Stimulated activated CD8-positive, alpha-beta memory T cell treated with anti-CD3 and anti-CD28 coated beads, Interleukin-12 subunit alpha, Interleukin-12 subunit beta, amount 100 ng/mL, for 24 hours (primary cell): ENCODE results near the gene SLC22A7.

Experiments
- DNase-seq: peaks from one replicate; pipeline ENCODE4 v3.0.0-alpha.2; 2020; ENCODE audit errors: extremely low read depth

SLC22A7 gene

DNA sequence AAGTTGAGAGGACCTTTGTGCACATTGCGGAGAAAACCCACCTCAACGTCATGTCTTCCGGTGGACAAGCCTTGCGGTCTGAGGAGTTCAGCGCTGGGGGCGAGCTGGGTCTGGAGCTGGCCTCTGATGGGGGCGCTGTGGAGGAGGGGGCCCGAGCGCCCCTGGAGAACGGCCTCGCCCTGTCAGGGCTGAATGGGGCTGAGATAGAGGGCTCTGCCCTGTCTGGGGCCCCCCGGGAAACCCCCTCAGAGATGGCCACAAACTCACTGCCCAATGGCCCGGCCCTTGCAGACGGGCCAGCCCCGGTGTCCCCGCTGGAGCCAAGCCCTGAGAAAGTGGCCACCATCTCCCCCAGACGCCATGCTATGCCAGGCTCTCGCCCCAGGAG lies 14.6 kb upstream of the SLC22A7 start:
- no peak for DNase-seq

DNA sequence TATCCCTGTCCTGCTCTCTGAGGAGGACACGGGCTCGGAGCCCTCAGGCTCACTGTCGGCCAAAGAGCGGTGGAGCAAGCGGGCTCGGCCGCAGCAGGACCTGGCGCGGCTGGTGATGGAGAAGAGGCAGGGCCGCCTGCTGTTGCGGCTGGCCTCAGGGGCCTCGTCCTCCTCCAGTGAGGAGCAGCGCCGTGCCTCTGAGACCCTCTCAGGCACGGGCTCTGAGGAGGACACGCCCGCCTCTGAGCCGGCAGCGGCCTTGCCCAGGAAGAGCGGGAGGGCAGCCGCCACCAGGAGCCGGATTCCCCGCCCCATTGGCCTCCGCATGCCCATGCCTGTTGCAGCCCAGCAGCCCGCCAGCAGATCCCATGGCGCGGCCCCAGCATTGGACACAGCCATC lies 14.2 kb upstream of the SLC22A7 start:
- no peak for DNase-seq

DNA sequence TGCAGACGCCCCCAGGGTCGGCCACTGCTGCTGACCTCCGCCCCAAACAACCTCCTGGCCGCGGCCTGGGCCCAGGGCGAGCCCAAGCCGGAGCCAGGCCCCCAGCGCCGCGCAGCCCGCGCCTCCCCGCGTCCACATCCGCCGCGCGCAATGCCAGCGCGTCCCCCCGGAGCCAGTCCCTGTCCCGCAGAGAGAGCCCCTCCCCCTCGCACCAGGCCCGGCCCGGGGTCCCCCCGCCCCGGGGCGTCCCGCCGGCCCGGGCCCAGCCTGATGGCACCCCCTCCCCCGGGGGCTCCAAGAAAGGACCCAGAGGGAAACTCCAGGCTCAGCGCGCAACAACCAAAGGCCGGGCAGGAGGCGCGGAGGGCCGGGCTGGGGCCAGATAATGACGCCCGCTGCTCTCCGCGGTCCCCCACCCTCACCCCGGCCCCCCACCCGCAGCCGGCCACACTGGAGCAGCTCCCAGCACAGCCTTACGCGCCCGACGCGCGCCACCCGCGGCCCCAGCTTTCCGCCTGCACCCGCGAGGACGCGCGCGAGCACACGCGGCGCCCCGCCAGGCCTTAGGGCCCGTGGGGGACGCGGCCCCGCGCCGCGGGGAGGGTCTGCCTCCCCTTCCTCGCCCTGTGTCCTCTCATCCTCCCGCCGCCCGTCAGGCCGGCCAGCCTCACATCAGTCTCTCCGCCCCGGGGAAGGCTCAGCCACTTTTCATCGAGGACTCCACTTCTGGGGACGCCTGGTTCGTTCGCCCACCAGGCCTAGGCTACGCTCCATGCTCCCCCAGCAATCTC lies 12.9 kb upstream of the SLC22A7 start:
- DNase-seq, result no peak

DNA sequence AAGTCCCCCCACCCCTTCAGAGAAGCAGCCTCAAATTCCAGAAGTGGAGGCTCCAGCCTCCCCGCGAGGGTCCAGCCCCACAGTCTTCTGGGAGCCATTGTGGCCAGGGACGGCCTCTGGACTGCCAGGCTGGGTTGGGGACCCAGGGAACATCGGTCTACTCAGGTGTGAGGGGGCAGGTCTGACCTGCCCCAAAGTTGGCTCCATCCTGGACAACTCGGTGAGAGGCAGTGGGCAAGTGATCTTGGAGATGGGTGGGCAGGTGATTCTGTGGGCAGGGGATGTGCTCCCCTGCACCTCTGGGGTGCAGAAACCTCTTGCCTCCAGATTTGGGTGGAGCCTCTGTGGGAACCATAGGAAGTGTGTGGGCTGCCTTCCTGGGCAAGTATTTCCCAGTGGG lies 12.2 kb upstream of the SLC22A7 start:
- DNase-seq, result no peak

DNA sequence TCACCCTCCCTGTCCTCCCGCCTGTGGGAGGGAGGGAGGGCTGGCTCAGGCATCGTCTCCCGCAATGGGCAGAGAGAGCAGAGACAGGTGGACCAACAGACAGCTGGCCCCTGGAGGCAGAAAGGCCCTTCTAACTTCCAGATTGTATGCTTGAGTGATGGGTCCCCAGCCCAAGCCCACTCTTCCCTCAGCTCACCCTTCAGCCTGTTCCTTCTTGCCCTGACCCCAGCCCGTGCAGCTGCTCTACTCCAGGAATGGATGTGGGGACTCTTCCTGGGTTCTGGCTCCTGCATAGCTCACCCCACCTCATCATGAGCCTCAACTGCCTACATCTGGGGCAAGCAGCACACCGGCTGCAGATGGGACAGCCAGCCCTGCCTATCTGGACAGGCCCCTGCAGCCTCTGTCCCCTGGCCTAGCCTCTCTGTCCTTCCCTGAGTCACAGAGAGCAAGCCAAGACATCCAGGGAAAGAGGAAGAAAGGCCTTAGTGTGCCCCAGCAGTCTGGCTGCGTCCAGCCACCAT lies 11.5 kb upstream of the SLC22A7 start:
- no peak for DNase-seq

DNA sequence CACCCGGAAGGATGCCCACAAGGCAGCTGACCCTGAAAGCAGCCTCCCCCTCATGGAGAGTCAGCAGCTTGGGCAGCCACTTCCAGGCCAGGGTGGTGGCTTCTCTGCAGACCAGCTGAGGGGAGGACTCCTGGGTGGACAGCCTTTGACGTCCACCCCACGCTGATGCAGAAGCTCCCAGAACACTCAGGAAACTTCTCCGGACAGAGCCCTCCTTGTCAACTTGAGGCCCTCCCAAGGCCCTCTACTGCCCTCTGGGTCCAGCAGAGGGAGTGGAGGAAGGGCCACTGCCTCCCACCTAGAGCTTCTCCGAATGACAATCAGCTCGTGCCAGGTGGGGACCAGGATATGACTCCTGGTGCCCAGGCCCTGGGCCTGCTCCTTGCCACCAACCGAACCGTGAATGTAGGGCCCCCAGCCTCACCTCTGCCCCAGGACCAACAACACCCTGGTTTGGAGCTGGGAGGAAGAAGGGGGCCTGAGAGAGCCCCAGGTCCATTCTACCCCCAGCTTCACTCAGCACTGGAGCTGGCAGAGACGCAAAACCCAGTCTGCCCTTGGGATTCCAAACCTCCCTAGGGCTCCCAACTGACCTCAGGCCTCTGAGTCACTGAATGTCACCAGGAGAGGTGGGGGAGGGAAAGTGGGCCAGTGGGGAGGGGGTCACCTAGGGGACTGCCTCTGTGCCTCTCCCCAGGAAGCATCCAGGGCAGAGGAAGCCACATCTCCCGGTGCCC lies 10.9 kb upstream of the SLC22A7 start:
- no peak for DNase-seq

DNA sequence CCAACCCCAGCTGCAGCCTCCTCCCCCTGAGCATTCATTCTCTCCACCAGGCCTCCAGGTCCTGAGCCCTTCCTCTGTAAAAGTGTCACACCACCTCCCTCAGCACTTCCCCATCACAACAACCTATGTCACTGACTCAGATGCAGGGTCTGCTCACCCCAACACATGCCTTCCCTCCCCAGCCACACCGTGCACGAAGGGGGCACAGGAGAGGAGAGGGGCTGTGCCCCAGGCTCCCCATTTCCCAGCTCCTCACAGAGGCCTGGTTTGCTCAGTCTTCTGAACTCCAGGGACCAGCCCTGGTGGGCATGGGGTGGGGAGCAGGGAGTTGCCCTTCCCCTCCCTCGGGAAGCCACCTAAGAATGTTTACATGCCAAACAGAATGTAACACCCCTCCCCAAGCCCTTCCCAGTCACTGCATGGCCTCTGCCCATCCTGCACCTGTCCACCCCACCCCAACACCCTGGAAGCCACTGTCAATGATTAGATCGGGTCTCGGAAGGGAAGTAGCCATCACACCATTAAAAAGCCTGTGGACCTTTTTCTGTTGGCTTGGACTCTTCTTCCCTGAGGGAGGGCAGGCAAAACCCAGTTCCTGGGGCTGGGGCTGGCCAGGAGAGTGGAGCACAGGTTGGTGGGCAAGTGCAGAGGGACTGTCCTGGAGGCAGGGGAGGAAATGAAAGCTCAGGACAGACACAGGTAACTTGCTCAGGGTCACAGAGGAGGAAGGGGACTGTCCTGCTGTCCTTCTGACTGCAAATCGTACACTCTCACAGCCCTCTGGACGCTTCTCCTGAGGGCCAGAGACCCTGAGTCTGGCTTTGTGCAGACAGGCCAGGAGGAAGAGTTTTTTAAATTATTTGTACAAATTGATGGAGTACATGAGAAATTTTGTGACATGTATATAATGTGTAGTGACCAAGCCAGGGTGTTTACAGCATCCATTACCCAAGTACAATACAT lies 10.1 kb upstream of the SLC22A7 start:
- no peak for DNase-seq

DNA sequence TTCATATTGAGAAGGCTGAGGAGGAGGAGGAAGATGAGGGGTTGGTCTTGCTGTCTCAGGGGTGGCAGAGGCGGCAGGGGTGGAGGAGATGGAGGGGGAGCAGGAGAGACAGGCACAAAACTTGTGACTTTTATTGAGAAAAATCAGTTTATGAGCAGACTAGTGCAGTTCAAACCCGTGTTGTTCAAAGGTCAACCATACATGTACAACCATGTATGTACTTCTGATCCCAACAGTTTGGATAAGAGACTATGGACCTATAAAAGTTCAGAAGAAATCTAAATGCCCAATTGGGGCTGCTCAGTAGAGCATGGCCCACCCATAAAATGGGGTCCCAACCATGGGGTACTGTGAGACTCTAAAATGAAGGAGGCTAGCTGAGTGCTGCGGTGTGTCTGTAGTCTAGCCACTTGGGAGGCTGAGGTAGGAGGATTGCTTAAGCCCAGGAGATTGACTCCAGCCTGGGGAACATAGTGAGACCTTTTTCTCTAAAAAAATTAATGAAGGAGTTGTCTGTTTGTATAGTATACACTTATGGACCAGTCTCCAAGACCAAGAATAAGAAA lies 7.6 kb upstream of the SLC22A7 start:
- DNase-seq, result no peak

DNA sequence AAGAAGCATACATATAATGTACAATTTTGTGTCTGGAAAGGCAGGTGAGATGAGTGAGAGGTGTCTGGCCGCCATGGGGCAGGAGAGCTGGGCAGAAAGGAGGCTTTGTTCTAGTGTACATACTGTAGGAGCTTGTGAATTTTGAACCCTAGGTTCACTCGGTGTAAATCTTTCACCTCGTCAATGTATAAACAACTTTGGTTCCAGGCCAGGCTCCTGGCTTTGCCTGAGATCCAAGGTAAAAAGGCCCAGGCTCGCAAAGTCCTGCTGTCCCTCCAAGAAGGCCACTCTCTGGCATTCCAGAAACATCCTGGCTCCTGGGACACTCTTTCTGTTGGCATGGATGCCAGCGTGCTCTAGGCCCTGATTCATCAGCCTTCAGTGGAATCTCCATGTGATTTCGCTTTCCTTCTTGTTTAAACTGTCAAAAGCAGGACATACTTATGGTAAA lies 7.1 kb upstream of the SLC22A7 start:
- DNase-seq, result no peak

DNA sequence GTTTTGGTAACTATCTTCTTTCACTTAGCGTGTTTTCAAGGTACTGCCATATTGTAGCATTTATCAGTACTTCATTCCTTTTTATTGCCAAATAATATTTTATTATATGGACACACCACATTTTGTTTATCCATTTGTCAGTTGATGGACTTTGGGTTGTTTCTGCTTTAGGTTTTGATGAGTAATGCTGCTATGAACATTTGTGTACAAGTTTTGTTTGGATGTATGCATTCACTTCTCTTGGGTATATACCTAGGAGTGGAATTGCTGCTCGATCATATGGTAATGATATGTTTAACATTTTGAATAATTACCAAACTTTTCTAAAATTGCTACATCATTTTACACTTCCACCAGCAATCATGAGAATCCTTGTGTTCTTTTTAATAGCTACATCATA lies 6.4 kb upstream of the SLC22A7 start:
- DNase-seq, result no peak

DNA sequence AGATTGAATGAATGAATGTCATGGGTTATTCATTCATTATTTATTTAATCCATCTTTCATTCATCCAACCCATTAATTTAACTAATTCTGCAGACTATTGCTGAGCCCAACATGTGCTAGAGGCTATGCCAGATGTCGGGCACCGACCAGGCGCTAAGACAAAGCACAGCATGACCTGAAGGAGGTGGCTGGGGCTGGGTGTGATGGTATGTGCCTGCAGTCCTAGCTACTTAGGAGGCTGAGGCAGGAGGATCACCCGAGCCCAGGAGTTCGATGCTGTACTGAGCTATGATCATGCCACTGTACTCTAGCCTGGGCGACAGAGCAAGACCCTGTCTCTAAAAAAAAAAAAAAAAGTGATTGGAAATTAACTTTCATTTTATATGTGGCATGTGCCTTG lies 5.7 kb upstream of the SLC22A7 start:
- DNase-seq, result no peak

DNA sequence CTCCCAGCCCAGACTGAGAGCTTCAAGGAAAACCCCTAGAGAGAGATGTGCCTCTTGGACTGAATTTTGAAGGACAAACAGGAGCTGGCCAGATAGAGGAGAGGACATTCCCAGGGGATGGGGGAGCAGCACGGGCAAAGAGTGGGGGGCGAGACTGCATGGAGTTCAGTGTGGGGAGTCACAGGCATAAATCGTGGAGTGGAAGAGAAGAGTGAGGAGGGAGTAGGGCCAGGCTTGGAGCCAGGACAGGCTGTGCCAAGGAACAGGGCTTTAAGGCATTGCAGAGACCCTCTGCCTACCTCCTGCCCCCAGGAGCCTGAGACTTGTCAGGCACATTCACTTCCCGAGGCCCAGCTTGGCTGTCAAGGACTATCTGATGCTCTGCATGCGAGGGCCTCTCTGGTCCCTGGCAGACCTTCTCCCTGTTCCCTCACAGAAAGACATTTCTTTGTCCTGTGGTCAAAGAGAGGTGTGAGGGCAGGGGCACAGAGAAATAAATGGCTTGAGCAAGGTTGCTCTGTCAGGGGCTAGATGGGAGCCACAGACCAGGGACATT lies 5.2 kb upstream of the SLC22A7 start:
- DNase-seq, result no peak

DNA sequence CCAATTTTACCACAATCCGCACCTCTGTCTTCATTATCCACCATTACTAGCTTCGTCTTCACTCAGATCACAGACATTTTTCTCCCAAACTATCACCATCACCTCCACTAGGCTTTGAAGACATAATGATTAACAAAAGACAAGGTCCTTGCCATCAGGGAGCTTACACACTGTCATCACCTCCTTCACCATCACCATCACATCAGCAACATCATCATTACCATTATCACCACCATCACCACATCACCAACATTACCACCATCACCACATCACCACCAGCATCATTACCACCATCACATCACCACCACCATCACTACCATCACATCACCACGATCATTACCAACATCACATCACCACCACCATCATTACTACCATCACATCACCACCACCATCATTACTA lies 4.4 kb upstream of the SLC22A7 start:
- no peak for DNase-seq

DNA sequence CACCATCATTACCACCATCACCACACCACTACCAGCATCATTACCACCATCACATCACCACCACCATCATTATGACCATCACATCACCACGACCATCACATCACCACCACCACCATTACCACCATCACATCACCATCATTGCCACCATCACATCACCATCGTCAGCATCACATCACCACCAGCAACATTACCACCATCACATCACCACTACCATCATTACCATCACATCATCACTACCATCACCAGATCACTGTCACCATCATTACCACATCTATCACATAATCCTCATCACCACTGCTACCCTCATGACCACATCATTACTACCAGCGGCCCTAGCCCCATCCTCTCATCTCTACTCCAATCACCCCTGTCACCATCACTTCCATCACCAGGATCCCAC lies 3.5 kb upstream of the SLC22A7 start:
- no peak for DNase-seq

DNA sequence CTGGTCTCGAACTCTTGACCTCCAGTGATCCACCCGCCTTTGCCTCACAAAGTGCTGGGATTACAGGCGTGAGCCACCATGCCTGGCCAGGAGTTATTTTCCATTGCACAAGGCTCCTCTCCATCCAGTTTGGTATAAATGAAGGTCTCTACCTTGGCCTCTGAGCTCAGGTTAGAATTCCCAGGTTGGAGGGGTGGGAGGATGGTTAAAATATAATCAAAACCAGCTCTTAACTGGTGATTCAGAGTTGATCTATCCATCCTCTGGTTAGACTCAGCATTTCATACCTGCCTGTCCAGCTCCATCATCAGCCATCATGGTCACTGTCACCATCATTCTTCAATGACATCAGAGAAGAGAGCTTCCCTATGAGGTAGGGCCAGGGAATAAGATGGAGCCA lies 2.6 kb upstream of the SLC22A7 start:
- DNase-seq, result no peak

DNA sequence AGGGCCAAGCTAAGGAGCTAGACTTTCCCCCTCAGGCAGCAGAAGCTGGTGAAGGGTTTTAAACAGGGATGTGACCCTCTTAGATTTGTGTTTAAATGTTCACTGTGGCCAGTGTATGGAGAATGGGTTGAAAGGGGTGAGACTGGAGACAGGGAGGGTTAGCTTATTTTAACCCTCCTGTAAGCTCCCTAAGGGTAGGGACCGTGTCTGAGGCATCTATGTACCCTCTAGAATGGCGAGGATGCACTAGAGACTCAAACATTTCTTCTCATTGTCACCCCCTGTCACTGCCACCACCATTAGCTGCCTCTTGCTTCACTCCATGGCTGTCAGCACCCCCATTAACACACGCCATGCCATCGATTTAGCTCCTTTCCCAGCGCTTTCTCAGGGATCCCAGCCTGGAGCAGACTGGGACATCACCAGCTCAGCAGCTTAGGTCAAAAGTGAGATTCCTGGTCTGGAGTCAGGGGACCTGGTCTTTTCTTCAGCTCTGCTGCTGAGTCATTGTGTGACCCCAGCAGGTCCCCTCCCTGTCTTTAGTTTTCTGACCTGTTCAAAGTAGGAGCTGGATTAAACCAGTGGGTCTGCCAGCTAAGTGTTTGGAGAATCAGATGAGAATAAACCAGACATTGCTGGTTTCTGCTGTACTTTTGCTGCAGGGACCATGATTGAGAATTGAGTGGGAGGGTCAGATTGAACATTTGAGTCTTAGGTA lies 1.1 kb upstream of the SLC22A7 start:
- no peak for DNase-seq

DNA sequence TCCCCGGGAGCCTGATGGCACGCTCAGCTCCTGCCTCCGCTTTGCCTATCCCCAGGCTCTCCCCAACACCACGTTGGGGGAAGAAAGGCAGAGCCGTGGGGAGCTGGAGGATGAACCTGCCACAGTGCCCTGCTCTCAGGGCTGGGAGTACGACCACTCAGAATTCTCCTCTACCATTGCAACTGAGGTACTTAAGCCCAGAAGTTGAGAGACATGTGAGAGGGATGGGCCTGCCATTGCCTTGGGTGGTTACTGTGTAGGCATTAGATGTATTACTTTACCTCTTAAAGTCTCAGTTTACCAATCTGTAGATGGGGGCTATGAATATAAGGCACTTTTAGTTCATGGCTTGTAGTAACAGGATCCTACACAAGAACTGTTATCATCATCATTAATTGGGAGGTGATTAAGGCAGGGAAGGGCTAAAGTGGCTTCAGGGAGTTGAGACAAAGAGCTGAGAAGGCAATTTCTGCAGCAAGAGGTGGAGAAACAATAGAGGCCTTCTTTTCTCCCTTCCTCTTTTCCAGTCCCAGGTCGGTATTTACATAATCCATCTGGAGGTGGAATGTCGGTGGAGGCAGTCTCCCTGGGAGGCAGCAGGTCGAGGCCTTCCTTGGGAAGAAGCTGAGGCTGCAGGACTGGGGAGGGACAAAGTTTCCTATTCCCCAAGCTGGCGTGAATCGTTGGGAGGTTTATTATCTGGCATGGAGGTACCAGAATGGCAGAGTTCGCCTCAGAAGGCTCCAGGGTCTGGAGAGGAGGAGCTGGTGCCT lies 691 bp downstream of the SLC22A7 start:
- DNase-seq, result no peak

DNA sequence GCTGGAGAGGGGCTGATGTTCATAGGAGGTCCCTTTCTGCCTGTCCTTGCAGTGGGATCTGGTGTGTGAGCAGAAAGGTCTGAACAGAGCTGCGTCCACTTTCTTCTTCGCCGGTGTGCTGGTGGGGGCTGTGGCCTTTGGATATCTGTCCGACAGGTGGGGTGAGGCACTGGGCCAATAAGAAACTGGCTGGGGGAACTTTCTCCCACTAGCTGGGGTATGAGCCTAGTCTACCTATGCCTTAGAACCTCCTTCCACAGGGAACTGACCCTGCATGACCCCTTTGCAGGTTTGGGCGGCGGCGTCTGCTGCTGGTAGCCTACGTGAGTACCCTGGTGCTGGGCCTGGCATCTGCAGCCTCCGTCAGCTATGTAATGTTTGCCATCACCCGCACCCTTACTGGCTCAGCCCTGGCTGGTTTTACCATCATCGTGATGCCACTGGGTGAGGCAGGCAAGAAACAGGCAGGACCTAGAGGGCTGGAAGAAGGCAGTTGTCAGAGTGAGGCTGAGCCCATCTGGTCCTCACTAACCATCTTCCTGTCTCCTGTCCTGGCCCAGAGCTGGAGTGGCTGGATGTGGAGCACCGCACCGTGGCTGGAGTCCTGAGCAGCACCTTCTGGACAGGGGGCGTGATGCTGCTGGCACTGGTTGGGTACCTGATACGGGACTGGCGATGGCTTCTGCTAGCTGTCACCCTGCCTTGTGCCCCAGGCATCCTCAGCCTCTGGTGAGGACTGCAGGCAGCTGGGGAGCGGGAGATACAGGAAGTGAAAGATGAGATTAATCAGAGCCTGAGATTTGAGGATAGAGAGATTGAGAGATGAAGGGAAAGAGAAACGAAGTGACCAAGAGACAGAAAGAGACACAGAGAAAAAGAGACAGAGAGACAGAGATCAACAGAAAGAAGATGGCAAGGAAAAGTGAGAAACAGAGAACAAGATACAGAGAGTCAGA lies 1.6 kb downstream of the SLC22A7 start:
- no peak for DNase-seq
